WTC11 (cell line): ENCODE measurements around the gene TMPRSS11D. TPM values are rescaled to one million over a fixed set of nuclear protein-coding genes. Genes with fewer than 3 reads are reported as not detected.

Source experiments
- ATAC-seq: fragments of 200-7000 bp; cut with Tn5 transposase; 2 replicates; pipeline ENCODE4 v1.10.0; 2021; ENCODE audit warnings: mild to moderate bottlenecking, moderate library complexity
- CTCF ChIA-PET: fragments of 300-600 bp; sonication (Branson Sonifier 250); formaldehyde crosslinking; loops from one replicate; lab custom pipeline; 2021; ENCODE audit warnings: antibody characterized with exemption; lab: Charles Lee
- POLR2A ChIA-PET: fragments of 350-600 bp; sonication (Branson Sonifier 250); formaldehyde crosslinking; loops from one replicate; lab custom pipeline; 2021; ENCODE audit warnings: antibody characterized with exemption; lab: Charles Lee
- DNase-seq: peaks from one replicate; pipeline ENCODE4 v3.0.0; 2021; ENCODE audit warnings: low spot score
- H3K27ac Mint-ChIP-seq: 2 replicates; pipeline ENCODE4 v1.8.0; 2021; ENCODE audit warnings: mixed read lengths
- H3K27me3 Mint-ChIP-seq: 2 replicates; pipeline ENCODE4 v1.8.0; 2021; ENCODE audit warnings: low read depth, mild to moderate bottlenecking, moderate library complexity, mixed read lengths
- H3K36me3 Mint-ChIP-seq: 2 replicates; pipeline ENCODE4 v1.8.0; 2021; ENCODE audit warnings: mixed read lengths
- H3K4me1 Mint-ChIP-seq: 2 replicates; pipeline ENCODE4 v1.8.0; 2022; ENCODE audit warnings: mixed read lengths
- H3K4me3 Mint-ChIP-seq: 2 replicates; pipeline ENCODE4 v1.8.0; 2021; ENCODE audit warnings: mild to moderate bottlenecking, moderate library complexity, mixed read lengths
- H3K9me3 Mint-ChIP-seq: 2 replicates; pipeline ENCODE4 v1.8.0; 2021; ENCODE audit warnings: mixed read lengths
- CREB1 ChIP-seq: sonication (generic); formaldehyde crosslinking; IDR thresholded peaks from 2 replicates; pipeline ENCODE4 v1.8.0; 2023; ENCODE audit warnings: mild to moderate bottlenecking, missing genetic modification reagents
- EMX1 ChIP-seq: fragments of 250-450 bp; sonication (Bioruptor Pico); IDR thresholded peaks from 2 replicates; pipeline ENCODE4 v1.8.0; 2021; ENCODE audit warnings: mild to moderate bottlenecking
- FOXP1 ChIP-seq: sonication (generic); formaldehyde crosslinking; IDR thresholded peaks from 2 replicates; pipeline ENCODE4 v1.8.0; 2022; ENCODE audit warnings: missing genetic modification reagents, mild to moderate bottlenecking, moderate library complexity, borderline replicate concordance
- GRHL2 ChIP-seq: fragments of 250-450 bp; sonication (Bioruptor Pico); IDR thresholded peaks from 2 replicates; pipeline ENCODE4 v1.8.0; 2022; ENCODE audit warnings: mild to moderate bottlenecking, moderate library complexity; ENCODE audit not compliant: insufficient replicate concordance, severe bottlenecking
- GTF2I ChIP-seq: fragments of 250-450 bp; sonication (Bioruptor Pico); conservative IDR thresholded peaks from 2 replicates; pipeline ENCODE4 v1.4.0; 2021; ENCODE audit warnings: mild to moderate bottlenecking
- IRF2 ChIP-seq: sonication (generic); formaldehyde crosslinking; IDR thresholded peaks from 2 replicates; pipeline ENCODE4 v1.8.0; 2022; ENCODE audit warnings: low read depth, missing genetic modification reagents, borderline replicate concordance
- JAZF1 ChIP-seq: fragments of 250-450 bp; sonication (Bioruptor Pico); IDR thresholded peaks from 2 replicates; pipeline ENCODE4 v1.9.0; 2021; ENCODE audit warnings: moderate library complexity, mild to moderate bottlenecking, inconsistent platforms
- NR1H2 ChIP-seq: sonication (generic); formaldehyde crosslinking; IDR thresholded peaks from 2 replicates; pipeline ENCODE4 v1.9.0; 2021; ENCODE audit warnings: mild to moderate bottlenecking, moderate library complexity, missing genetic modification reagents
- PRRX2 ChIP-seq: fragments of 250-450 bp; sonication (Bioruptor Pico); IDR thresholded peaks from 2 replicates; pipeline ENCODE4 v1.8.0; 2021; ENCODE audit warnings: mild to moderate bottlenecking
- RELA ChIP-seq: sonication (generic); formaldehyde crosslinking; IDR thresholded peaks from 2 replicates; pipeline ENCODE4 v1.8.1; 2022; ENCODE audit warnings: missing genetic modification reagents, mild to moderate bottlenecking, borderline replicate concordance
- SMAD4 ChIP-seq: sonication (generic); formaldehyde crosslinking; IDR thresholded peaks from 2 replicates; pipeline ENCODE4 v1.8.0; 2022; ENCODE audit warnings: mild to moderate bottlenecking, missing genetic modification reagents
- ZBTB21 ChIP-seq: sonication (generic); formaldehyde crosslinking; IDR thresholded peaks from 2 replicates; pipeline ENCODE4 v1.8.1; 2023; ENCODE audit warnings: mild to moderate bottlenecking, missing genetic modification reagents, borderline replicate concordance
- ZNF219 ChIP-seq: sonication (generic); formaldehyde crosslinking; IDR thresholded peaks from 2 replicates; pipeline ENCODE4 v1.8.0; 2023; ENCODE audit warnings: missing genetic modification reagents, mild to moderate bottlenecking, borderline replicate concordance
- ZNF396 ChIP-seq: fragments of 250-450 bp; sonication (Bioruptor Pico); IDR thresholded peaks from 2 replicates; pipeline ENCODE4 v1.8.0; 2021; ENCODE audit warnings: mild to moderate bottlenecking, moderate library complexity, borderline replicate concordance
- ZNF416 ChIP-seq: fragments of 250-450 bp; sonication (Bioruptor Pico); IDR thresholded peaks from 2 replicates; pipeline ENCODE4 v1.9.0; 2021; ENCODE audit warnings: mild to moderate bottlenecking, inconsistent platforms
- ZNF423 ChIP-seq: fragments of 250-450 bp; sonication (Bioruptor Pico); IDR thresholded peaks from 2 replicates; pipeline ENCODE4 v2.1.2; 2022; ENCODE audit warnings: mild to moderate bottlenecking, moderate library complexity
- total RNA-seq: library from RNA; stranded (reverse); gene quantifications from 3 replicates; pipeline ENCODE4 v1.2.3, GENCODE V29; 2021
- TF ChIP-seq, protein P1 (sequence below): fragments of 250-450 bp; sonication (Bioruptor Pico); conservative IDR thresholded peaks from 2 replicates; pipeline ENCODE4 v1.9.0; 2021; ENCODE audit warnings: mild to moderate bottlenecking
- TF ChIP-seq, protein P2 (sequence below): sonication (generic); formaldehyde crosslinking; IDR thresholded peaks from 2 replicates; pipeline ENCODE4 v1.8.0; 2023; ENCODE audit warnings: mild to moderate bottlenecking, missing genetic modification reagents
- TF ChIP-seq, protein P3 (sequence below): fragments of 250-450 bp; sonication (Bioruptor Pico); IDR thresholded peaks from 2 replicates; pipeline ENCODE4 v1.9.0; 2021; ENCODE audit warnings: moderate library complexity, mild to moderate bottlenecking, inconsistent platforms, borderline replicate concordance
- TF ChIP-seq, protein P4 (sequence below): sonication (generic); formaldehyde crosslinking; IDR thresholded peaks from 2 replicates; pipeline ENCODE4 v1.8.0; 2022; ENCODE audit warnings: missing genetic modification reagents
- TF ChIP-seq, protein P5 (sequence below): sonication (generic); formaldehyde crosslinking; conservative IDR thresholded peaks from 2 replicates; pipeline ENCODE4 v1.8.1; 2022; ENCODE audit warnings: mild to moderate bottlenecking, missing genetic modification reagents

Gene TMPRSS11D
- total RNA-seq, 1 experiment from 2014 or later = not detected

DNA sequence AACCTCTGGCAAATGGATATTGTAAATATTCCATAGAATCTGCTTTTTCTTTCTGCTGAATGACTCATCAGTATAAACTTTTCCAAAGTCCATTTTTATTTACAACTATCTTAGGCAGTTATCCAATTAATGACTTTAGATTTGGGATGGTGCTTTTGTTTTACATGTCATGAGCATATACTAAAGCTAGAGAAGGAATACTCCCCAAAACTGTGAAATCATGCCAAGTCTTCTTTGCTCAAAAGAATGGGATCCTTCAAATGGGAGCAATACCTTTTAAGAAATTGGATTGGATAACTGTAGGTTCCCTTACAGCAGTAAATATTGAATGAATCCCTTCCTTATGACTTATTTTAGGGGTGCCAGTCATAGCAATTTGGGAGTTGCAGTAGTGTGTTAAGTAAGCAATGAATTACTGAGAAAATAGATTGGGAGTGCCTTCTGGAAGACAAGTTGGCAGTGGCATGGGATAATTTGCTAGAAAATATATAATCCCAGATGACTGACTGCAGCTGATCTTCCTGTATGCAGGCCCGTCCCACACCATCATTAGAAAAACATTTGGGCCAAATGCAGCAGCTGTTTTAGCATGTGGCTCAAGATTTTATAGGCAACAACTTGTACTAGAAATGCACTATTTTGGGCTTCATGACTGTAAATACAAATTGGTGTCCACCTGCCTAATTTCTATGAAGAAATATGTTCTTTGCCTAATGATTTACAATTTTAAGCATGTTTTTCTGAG is 2.8 kb downstream of the TMPRSS11D start:
- POLR2A ChIA-PET = no interaction called here
- H3K27me3 Mint-ChIP-seq = no peaks in the 10 kb centered on the region
- no peak for TF ChIP-seq SMAD4 (CRISPR knock-in tag)
- TF ChIP-seq ZNF423 (CRISPR knock-in tag) = no peak
- no peak for TF ChIP-seq ZNF396 (CRISPR knock-in tag)
- no peak for TF ChIP-seq EMX1 (CRISPR knock-in tag)

DNA sequence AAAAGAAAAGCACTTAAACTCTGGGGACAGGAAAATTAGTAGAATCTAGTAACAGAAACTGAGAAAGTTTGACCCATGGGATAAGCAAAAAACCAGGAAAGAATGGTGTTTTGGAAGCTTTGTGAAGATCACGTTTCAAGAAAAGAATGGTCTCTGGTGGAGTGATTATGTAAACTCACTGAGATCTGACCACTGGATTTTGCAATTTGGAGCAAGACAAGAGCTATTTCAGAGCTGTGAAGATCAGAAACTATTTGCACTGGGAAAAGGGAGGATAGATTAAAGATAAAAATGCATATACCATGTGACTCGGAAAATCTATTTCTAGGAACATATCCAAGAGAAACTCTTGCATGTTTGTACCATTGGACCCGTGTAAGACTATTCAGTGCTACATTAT is 4.3 kb downstream of the TMPRSS11D start:
- CTCF ChIA-PET = no interaction called here
- no peaks in the 10 kb centered on the region for H3K9me3 Mint-ChIP-seq
- ATAC-seq = no peak

More for the DNA sequence above, 2.8 kb downstream of the TMPRSS11D start:
- Mint-ChIP-seq H3K27ac (no peak overlapping the region), H3K4me3 (no peak overlapping the region), H3K36me3 (no peaks in the 10 kb centered on the region), H3K4me1 (peaks cover 5% of the 10 kb centered on the region), H3K9me3 (no peaks in the 10 kb centered on the region)
- ATAC-seq (no peak), DNase-seq (no peak)
- CTCF ChIA-PET = no interaction called here

DNA sequence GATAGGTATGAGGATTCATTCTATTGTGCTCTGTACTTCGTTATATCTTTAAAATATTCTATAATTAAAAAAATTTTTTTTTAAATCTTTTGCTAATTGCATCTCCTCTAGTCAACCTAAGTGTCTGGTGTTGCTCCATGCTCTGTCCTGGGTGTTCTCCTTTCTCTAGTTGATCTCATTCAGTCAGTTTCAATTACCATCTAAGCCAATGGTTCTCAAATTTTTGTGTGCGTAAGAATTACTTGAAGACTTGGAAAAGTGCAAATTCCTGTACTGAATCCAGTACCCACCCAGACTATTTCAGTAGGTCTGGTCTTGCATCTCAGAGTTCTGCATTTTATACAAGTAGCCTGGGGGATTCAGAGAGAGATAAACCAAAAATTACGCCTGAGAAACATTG is 6.7 kb downstream of the TMPRSS11D start:
- POLR2A ChIA-PET = no interaction called here
- Mint-ChIP-seq H3K4me1 (peaks cover 3% of the 10 kb centered on the region; the same call in 1 of the 2 replicates), H3K4me3 (no peak overlapping the region), H3K36me3 (no peaks in the 10 kb centered on the region), H3K9me3 (no peaks in the 10 kb centered on the region), H3K27ac (no peak overlapping the region), H3K27me3 (no peaks in the 10 kb centered on the region)
- CTCF ChIA-PET = no interaction called here
- DNase-seq (no peak), ATAC-seq (no peak)
- no peak for TF ChIP-seq NR1H2 (CRISPR knock-in tag)
- TF ChIP-seq, protein P1, sequence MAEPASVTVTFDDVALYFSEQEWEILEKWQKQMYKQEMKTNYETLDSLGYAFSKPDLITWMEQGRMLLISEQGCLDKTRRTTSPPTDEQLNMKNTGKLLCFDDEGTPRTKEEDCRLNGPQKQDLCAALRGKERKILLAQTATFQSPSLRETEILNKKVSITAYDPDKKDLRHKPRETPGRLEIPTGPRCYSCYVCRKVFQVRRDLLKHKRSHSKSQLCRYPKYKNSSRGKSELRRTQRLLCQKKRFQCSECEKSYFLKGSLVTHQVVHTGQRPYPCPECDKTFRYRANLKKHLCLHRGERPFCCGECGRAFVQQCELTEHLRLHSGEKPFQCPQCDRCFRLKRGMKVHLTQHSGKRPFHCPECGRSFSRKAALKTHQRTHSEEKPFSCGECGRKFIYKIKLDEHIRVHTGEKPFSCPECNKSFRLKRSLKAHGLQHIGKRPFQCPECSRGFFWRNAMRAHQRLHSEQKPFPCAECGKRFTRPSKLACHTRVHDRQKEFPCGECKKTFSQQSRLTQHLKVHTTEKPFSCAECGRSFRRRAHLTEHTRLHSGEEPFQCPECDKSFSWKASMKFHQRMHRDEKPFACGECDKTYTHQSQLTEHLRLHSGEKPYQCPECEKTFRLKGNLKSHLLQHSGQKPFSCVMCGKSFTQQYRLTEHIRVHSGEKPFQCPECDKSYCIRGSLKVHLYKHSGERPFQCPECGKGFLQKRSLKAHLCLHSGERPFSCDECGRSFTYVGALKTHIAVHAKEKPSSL (CRISPR knock-in tag) = no peak
- TF ChIP-seq CREB1 (CRISPR knock-in tag) = no peak
- TF ChIP-seq, protein P2, sequence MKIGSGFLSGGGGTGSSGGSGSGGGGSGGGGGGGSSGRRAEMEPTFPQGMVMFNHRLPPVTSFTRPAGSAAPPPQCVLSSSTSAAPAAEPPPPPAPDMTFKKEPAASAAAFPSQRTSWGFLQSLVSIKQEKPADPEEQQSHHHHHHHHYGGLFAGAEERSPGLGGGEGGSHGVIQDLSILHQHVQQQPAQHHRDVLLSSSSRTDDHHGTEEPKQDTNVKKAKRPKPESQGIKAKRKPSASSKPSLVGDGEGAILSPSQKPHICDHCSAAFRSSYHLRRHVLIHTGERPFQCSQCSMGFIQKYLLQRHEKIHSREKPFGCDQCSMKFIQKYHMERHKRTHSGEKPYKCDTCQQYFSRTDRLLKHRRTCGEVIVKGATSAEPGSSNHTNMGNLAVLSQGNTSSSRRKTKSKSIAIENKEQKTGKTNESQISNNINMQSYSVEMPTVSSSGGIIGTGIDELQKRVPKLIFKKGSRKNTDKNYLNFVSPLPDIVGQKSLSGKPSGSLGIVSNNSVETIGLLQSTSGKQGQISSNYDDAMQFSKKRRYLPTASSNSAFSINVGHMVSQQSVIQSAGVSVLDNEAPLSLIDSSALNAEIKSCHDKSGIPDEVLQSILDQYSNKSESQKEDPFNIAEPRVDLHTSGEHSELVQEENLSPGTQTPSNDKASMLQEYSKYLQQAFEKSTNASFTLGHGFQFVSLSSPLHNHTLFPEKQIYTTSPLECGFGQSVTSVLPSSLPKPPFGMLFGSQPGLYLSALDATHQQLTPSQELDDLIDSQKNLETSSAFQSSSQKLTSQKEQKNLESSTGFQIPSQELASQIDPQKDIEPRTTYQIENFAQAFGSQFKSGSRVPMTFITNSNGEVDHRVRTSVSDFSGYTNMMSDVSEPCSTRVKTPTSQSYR (CRISPR knock-in tag) = no peak
- no peak for TF ChIP-seq ZNF219 (CRISPR knock-in tag)
- TF ChIP-seq SMAD4 (CRISPR knock-in tag) = no peak
- TF ChIP-seq, protein P3, sequence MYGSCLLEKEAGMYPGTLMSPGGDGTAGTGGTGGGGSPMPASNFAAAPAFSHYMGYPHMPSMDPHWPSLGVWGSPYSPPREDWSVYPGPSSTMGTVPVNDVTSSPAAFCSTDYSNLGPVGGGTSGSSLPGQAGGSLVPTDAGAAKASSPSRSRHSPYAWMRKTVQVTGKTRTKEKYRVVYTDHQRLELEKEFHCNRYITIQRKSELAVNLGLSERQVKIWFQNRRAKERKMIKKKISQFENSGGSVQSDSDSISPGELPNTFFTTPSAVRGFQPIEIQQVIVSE = no peak
- TF ChIP-seq, protein P4, sequence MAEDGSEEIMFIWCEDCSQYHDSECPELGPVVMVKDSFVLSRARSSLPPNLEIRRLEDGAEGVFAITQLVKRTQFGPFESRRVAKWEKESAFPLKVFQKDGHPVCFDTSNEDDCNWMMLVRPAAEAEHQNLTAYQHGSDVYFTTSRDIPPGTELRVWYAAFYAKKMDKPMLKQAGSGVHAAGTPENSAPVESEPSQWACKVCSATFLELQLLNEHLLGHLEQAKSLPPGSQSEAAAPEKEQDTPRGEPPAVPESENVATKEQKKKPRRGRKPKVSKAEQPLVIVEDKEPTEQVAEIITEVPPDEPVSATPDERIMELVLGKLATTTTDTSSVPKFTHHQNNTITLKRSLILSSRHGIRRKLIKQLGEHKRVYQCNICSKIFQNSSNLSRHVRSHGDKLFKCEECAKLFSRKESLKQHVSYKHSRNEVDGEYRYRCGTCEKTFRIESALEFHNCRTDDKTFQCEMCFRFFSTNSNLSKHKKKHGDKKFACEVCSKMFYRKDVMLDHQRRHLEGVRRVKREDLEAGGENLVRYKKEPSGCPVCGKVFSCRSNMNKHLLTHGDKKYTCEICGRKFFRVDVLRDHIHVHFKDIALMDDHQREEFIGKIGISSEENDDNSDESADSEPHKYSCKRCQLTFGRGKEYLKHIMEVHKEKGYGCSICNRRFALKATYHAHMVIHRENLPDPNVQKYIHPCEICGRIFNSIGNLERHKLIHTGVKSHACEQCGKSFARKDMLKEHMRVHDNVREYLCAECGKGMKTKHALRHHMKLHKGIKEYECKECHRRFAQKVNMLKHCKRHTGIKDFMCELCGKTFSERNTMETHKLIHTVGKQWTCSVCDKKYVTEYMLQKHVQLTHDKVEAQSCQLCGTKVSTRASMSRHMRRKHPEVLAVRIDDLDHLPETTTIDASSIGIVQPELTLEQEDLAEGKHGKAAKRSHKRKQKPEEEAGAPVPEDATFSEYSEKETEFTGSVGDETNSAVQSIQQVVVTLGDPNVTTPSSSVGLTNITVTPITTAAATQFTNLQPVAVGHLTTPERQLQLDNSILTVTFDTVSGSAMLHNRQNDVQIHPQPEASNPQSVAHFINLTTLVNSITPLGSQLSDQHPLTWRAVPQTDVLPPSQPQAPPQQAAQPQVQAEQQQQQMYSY = no peak
- TF ChIP-seq, protein P5, sequence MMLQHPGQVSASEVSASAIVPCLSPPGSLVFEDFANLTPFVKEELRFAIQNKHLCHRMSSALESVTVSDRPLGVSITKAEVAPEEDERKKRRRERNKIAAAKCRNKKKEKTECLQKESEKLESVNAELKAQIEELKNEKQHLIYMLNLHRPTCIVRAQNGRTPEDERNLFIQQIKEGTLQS (CRISPR knock-in tag) = no peak

More for the DNA sequence above, 4.3 kb downstream of the TMPRSS11D start:
- Mint-ChIP-seq H3K4me3 (no peak overlapping the region), H3K27ac (no peak overlapping the region), H3K4me1 (peaks cover 3% of the 10 kb centered on the region; the same call in 1 of the 2 replicates)
- DNase-seq = no peak
- TF ChIP-seq RELA (CRISPR knock-in tag) (no peak), JAZF1 (CRISPR knock-in tag) (no peak), ZBTB21 (CRISPR knock-in tag) (no peak), ZNF416 (CRISPR knock-in tag) (no peak), FOXP1 (no peak), EMX1 (CRISPR knock-in tag) (no peak), GRHL2 (CRISPR knock-in tag) (no peak), PRRX2 (CRISPR knock-in tag) (no peak), IRF2 (CRISPR knock-in tag) (no peak), GTF2I (no peak)
- TF ChIP-seq, protein P3 = no peak
- TF ChIP-seq, all 79 proteins: peak for 0
- Mint-ChIP-seq H3K36me3 (no peaks in the 10 kb centered on the region), H3K27me3 (no peaks in the 10 kb centered on the region)
- POLR2A ChIA-PET = no interaction called here
